Spleen (tissue), 11 donors: ENCODE measurements around the gene MAIP1. TPM values are rescaled to one million over a fixed set of nuclear protein-coding genes. Genes with fewer than 3 reads are reported as not detected.

Experiments used
- DNase-seq: peaks from one replicate; pipeline ENCODE4 v3.0.0-alpha.2; 2020
- H3K27ac ChIP-seq, 8 donors: fragments of 200-600 bp; sonication (generic) in 7 of 8; 1 replicate in 4 of 8; 2 replicates in 4 of 8; pipeline versions ENCODE4 v1.5.0 to v1.8.0; 2016 to 2021; ENCODE audit warnings: inconsistent platforms in 4 of 8, mild to moderate bottlenecking in 4 of 8, moderate library complexity in 1 of 8
- H3K27me3 ChIP-seq, 7 donors: fragments of 200-600 bp; sonication (generic) in 6 of 7; replicated peaks in 1 of 7; 1 replicate in 4 of 7; 2 replicates in 3 of 7; pipeline versions ENCODE4 v1.5.0 to v1.8.0; 2016 to 2021; ENCODE audit warnings: inconsistent platforms in 3 of 7, mild to moderate bottlenecking in 1 of 7
- H3K36me3 ChIP-seq, 6 donors: fragments of 200-600 bp; sonication (generic) in 5 of 6; 1 replicate in 4 of 6; 2 replicates in 2 of 6; pipeline versions ENCODE4 v1.5.0 to v1.8.0; 2016 to 2021; ENCODE audit warnings: inconsistent platforms in 2 of 6
- H3K4me1 ChIP-seq, 6 donors: fragments of 200-600 bp; sonication (generic) in 5 of 6; 1 replicate in 3 of 6; 2 replicates in 3 of 6; pipeline versions ENCODE4 v1.5.0 to v1.8.0; 2016 to 2021; ENCODE audit warnings: inconsistent platforms in 3 of 6
- H3K4me3 ChIP-seq, 8 donors: fragments of 200-600 bp; sonication (generic) in 7 of 8; 1 replicate in 4 of 8; 2 replicates in 4 of 8; pipeline versions ENCODE4 v1.5.0 to v1.8.0; 2016 to 2021; ENCODE audit warnings: inconsistent platforms in 4 of 8, mild to moderate bottlenecking in 4 of 8, moderate library complexity in 2 of 8
- H3K9me3 ChIP-seq, 8 donors: fragments of 200-600 bp; sonication (generic) in 7 of 8; 1 replicate in 4 of 8; 2 replicates in 4 of 8; pipeline versions ENCODE4 v1.5.0 to v1.8.0; 2016 to 2021; ENCODE audit warnings: inconsistent platforms in 4 of 8
- POLR2A ChIP-seq, 3 donors: fragments of 450-650 bp; IDR thresholded peaks; one replicate each; pipeline ENCODE4 v1.5.1; 2017; ENCODE audit warnings: antibody characterized with exemption in 3 of 3, mild to moderate bottlenecking in 1 of 3
- POLR2AphosphoS5 ChIP-seq, 3 donors: sonication (generic); formaldehyde crosslinking; IDR thresholded peaks; one replicate each; pipeline ENCODE4 v1.5.1; 2017; ENCODE audit warnings: antibody characterized with exemption in 3 of 3
- WGBS, 5 donors: extraction: QIAGEN DNeasy Blood & Tissue Kit in 3 of 5; methylation state at CpG; one replicate each; pipeline versions ENCODE4 v1.1.5 to v1.1.7; 2013 to 2018; 5-methylcytosine and 5-hydroxymethylcytosine counted together
- intact Hi-C: fragments of 100-400 bp; cut with DNase I; formaldehyde crosslinking; loops from one replicate; pipeline ENCODE4 v1.15.0; 2023; ENCODE audit warnings: low total_unique reads
- polyA plus RNA-seq, 3 donors: library from polyadenylated mRNA; stranded (reverse); fragments of 200-250 nt; gene quantifications; one replicate each; pipeline ENCODE4 v1.2.1, GENCODE V29; 2013
- total RNA-seq, 7 donors: library from RNA; depleted of rRNA in 3 of 7; stranded (reverse); fragments of >200 nt in 3 of 7; fragmentation: NEBNext Ultra II Directional in 4 of 7; extraction: Animal tissue kit (Norgen Biotek cat#: 25700) in 4 of 7; gene quantifications; one replicate each; pipeline versions ENCODE4 v1.1.0 to v1.2.1, GENCODE V29; 2016 to 2021
- TF ChIP-seq, protein P1 (sequence below), 11 experiments: fragments of 200-600 bp in 7 of 11; fragments of 450-650 bp in 4 of 11; sonication (generic) in 4 of 11; IDR thresholded peaks in 8 of 11; conservative IDR thresholded peaks in 3 of 11; 1 replicate in 7 of 11; 2 replicates in 4 of 11; pipeline versions ENCODE4 v1.4.0 to v1.8.0; 2016 to 2021; ENCODE audit warnings: antibody characterized with exemption in 11 of 11, inconsistent platforms in 4 of 11, mild to moderate bottlenecking in 1 of 11
- donor health status: healthy with polysubstance abuse.
- donor health status: DM: no; HTN: no; CAD: no; lungs with moderate emphysema.
- donor health status: DM: no; HTN: no; CAD: no.
- donor health status: Bipolar disorder and iron deficiency.
- donor health status: healthy.
- donor health status: DM: no; HTN: no; CAD: no.
- donor health status: DM: yes; HTN: yes; CAD: no.

The MAIP1 gene
- total and polyA plus RNA-seq, 10 donors = 8.1 to 24.8 (median 12.0) TPM

DNA sequence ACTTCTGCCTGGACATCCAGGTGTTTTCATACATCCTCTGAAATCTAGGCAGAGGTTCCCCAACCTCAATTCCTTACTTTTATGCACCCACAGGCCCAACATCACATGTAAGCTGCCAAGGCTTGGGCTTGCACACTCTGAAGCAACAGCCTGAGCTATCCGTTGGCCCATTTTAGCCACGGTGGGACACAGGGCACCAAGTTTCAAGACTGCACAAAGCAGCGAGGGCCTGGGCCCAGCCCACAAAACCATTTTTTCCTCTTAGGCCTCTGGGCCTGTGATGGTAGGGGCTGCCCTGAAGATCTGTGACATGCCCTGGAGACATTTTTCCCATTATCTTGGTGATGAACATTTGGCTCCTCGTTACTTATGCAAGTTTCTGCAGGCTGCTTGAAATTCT, 38.4 kb upstream of the MAIP1 start:
- DNase-seq = no peak
- peaks cover 0 to 48% (median 17%) of the 10 kb centered on the region in 6 donors for H3K36me3 ChIP-seq
- peaks cover 20 to 28% (median 27%) of the 10 kb centered on the region in 6 donors for H3K4me1 ChIP-seq
- peaks cover 0 to 14% (median 12%) of the 10 kb centered on the region in 8 donors for H3K9me3 ChIP-seq
- intact Hi-C loops = no loop called here
- no peak for TF ChIP-seq POLR2A (IDR thresholded peaks at IDR 0.05)
- TF ChIP-seq, protein P1, sequence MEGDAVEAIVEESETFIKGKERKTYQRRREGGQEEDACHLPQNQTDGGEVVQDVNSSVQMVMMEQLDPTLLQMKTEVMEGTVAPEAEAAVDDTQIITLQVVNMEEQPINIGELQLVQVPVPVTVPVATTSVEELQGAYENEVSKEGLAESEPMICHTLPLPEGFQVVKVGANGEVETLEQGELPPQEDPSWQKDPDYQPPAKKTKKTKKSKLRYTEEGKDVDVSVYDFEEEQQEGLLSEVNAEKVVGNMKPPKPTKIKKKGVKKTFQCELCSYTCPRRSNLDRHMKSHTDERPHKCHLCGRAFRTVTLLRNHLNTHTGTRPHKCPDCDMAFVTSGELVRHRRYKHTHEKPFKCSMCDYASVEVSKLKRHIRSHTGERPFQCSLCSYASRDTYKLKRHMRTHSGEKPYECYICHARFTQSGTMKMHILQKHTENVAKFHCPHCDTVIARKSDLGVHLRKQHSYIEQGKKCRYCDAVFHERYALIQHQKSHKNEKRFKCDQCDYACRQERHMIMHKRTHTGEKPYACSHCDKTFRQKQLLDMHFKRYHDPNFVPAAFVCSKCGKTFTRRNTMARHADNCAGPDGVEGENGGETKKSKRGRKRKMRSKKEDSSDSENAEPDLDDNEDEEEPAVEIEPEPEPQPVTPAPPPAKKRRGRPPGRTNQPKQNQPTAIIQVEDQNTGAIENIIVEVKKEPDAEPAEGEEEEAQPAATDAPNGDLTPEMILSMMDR (IDR thresholded peaks at IDR 0.05 in 8 of 11, conservative IDR thresholded peaks at IDR 0.05 in 3 of 11) = no peak
- no peak for TF ChIP-seq POLR2AphosphoS5 (IDR thresholded peaks at IDR 0.05)
- WGBS, 5 donors = 83 to 95% (median 93%) methylated on average over 4 of the region's 4 CpGs
- H3K27ac ChIP-seq = no peak overlapping the region
- no peaks in the 10 kb centered on the region for H3K27me3 ChIP-seq
- H3K4me3 ChIP-seq = no peak overlapping the region

DNA sequence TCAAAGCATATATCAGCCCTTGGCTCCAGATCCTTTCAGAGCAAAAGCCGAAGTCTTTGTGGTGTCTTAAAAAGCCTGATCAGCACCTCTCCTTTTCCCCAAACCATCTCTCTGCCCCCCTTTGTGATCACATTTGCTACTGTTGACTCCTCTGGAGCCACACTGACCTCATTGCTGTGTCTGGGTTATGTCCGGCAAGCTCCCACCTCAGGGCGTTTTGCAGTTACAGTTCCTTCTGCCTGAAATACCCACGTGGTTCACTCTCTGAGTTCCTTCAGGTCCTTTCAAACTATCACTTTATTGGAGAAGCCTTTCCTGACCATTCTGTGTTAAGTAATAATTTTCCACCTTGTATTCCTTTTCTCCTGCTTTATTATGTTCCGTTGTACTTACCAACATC, 32.5 kb upstream of the MAIP1 start:
- TF ChIP-seq POLR2A (IDR thresholded peaks at IDR 0.05) = no peak
- TF ChIP-seq POLR2AphosphoS5 (IDR thresholded peaks at IDR 0.05) = no peak
- TF ChIP-seq, protein P1 (IDR thresholded peaks at IDR 0.05 in 8 of 11, conservative IDR thresholded peaks at IDR 0.05 in 3 of 11) = no peak
- WGBS, 5 donors = 59 to 76% (median 72%) methylated on average over 5 of the region's 5 CpGs
- intact Hi-C loops = no loop called here
- H3K36me3 ChIP-seq = peaks cover 0 to 49% (median 14%) of the 10 kb centered on the region in 6 donors
- H3K27me3 ChIP-seq = no peaks in the 10 kb centered on the region
- H3K4me1 ChIP-seq = peaks cover 0 to 12% (median 0%) of the 10 kb centered on the region in 6 donors
- no peak for DNase-seq
- no peaks in the 10 kb centered on the region for H3K9me3 ChIP-seq
- no peak overlapping the region for H3K27ac ChIP-seq
- no peak overlapping the region for H3K4me3 ChIP-seq

DNA sequence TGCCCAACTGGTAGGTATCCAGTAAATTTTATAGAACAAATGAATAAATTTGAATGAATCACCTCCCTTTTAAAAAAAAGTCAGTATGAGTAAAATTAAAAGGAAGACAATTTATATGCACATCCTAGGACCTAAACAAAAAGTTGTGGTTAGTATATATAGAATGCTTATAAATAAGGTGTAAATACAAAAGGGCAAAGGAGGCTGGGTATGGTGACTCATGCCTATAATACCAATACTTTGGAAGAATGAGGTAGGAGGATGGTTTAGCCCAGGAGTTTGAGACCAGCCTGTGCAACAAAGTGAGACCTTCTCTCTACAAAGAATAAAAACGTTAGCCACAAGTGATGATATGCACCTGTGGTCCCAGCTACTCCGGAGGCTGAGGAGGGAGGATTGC, 31.5 kb upstream of the MAIP1 start:
- no peaks in the 10 kb centered on the region for H3K27me3 ChIP-seq
- H3K27ac ChIP-seq = no peak overlapping the region
- H3K9me3 ChIP-seq = no peaks in the 10 kb centered on the region
- DNase-seq = no peak
- TF ChIP-seq POLR2A (IDR thresholded peaks at IDR 0.05) (no peak), POLR2AphosphoS5 (IDR thresholded peaks at IDR 0.05) (no peak)
- TF ChIP-seq, protein P1 (IDR thresholded peaks at IDR 0.05 in 8 of 11, conservative IDR thresholded peaks at IDR 0.05 in 3 of 11) = no peak
- H3K36me3 ChIP-seq = peaks cover 0 to 44% (median 7%) of the 10 kb centered on the region in 6 donors
- peaks cover 0 to 12% (median 0%) of the 10 kb centered on the region in 6 donors for H3K4me1 ChIP-seq
- no peak overlapping the region for H3K4me3 ChIP-seq
- intact Hi-C loops = no loop called here
- WGBS, 5 donors = 71 to 85% (median 84%) methylated on average over 2 of the region's 2 CpGs

DNA sequence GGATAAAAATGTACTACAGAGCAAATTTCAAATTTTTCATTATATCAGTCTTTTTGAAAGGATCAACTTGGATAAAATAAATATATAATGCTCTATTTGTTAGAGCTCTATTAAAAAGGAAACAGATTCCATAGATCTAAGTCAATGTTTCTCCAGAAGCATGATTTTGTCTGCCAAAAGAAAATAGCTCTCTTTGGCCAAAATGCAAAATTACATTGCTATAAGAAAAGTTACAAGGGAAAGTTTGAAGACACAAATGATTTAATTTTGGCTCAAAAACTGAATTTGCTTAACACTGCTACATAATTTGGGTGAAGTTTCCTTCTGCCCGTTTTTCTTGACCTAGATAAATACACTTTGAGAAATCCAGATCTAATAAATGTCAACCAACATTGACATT, 28.6 kb upstream of the MAIP1 start:
- WGBS, 5 donors = 71 to 89% (median 79%) methylated on average over 1 of the region's 1 CpG

More for the DNA sequence above, 28.6 kb upstream of the MAIP1 start:
- Histone ChIP-seq H3K4me3 (no peak overlapping the region), H3K27ac (no peak overlapping the region), H3K36me3 (peaks cover 0 to 51% (median 15%) of the 10 kb centered on the region in 6 donors), H3K4me1 (peaks cover 0 to 12% (median 0%) of the 10 kb centered on the region in 6 donors), H3K27me3 (no peaks in the 10 kb centered on the region), H3K9me3 (no peaks in the 10 kb centered on the region)
- no peak for DNase-seq
- TF ChIP-seq POLR2AphosphoS5 (IDR thresholded peaks at IDR 0.05) (no peak), POLR2A (IDR thresholded peaks at IDR 0.05) (no peak)
- TF ChIP-seq, protein P1 (IDR thresholded peaks at IDR 0.05 in 8 of 11, conservative IDR thresholded peaks at IDR 0.05 in 3 of 11) = no peak
- intact Hi-C loops = no loop called here
